IMR-90 (cell line): Measurements from ENCODE around the gene COL19A1.

Source experiments
- FOS ChIP-seq: fragments of 150-350 bp; IDR thresholded peaks from 2 replicates; pipeline ENCODE4 v1.6.1; 2016; ENCODE audit warnings: low read depth, low read length
- MAZ ChIP-seq: IDR thresholded peaks from 2 replicates; pipeline ENCODE4 v1.6.1; 2012; ENCODE audit warnings: low read depth, mild to moderate bottlenecking, low read length, improper control_type of control experiment, moderate library complexity, borderline replicate concordance
- TF ChIP-seq, protein P1 (sequence below): conservative IDR thresholded peaks from 2 replicates; pipeline ENCODE4 v1.5.1; 2012; ENCODE audit warnings: mild to moderate bottlenecking, low read depth, low read length, improper control_type of control experiment

DNA sequence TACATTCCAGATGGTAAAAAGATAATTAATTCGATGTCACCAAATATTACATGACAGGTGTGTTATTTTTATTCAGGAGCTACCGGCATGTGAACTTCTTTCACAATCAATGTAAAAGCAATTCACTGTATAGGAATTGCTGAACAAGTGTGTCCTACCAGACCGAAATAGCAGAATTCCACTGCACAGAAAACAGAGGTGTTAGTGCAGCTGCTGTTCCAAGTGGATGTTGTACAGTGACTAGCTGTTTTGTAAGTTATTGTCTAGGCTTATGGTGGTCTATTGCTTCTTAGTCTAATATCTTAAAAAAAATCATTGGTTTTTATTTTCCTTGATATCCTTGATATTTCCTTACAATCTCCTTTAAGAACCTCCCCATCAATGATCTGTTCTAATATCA, 107.4 kb downstream of the COL19A1 start:
- TF ChIP-seq MAZ: no peak
- TF ChIP-seq, protein P1, sequence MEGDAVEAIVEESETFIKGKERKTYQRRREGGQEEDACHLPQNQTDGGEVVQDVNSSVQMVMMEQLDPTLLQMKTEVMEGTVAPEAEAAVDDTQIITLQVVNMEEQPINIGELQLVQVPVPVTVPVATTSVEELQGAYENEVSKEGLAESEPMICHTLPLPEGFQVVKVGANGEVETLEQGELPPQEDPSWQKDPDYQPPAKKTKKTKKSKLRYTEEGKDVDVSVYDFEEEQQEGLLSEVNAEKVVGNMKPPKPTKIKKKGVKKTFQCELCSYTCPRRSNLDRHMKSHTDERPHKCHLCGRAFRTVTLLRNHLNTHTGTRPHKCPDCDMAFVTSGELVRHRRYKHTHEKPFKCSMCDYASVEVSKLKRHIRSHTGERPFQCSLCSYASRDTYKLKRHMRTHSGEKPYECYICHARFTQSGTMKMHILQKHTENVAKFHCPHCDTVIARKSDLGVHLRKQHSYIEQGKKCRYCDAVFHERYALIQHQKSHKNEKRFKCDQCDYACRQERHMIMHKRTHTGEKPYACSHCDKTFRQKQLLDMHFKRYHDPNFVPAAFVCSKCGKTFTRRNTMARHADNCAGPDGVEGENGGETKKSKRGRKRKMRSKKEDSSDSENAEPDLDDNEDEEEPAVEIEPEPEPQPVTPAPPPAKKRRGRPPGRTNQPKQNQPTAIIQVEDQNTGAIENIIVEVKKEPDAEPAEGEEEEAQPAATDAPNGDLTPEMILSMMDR: no peak
- no peak for TF ChIP-seq FOS
